ENCODE data around the gene PLXNC1.
A peak's percentile ranks its signal among the peaks of the same experiment; 100 is the strongest.

PLXNC1 gene

GRCh38 chr12:94327809-94328208 lies 179.4 kb downstream of the PLXNC1 start:
- no peaks in the 10 kb centered on the region for H4K20me1 ChIP-seq (ENCODE audit: insufficient read depth, low read length)
- peaks cover 59% of the 10 kb centered on the region for H3K36me3 ChIP-seq (ENCODE audit: insufficient read depth, low read length)
- no peak overlapping the region for H3K4me3 ChIP-seq (ENCODE audit: low read depth, low read length, poor library complexity, severe bottlenecking)
- H3K4me2 ChIP-seq (ENCODE audit: low read length) = no peak overlapping the region
- H3K4me1 ChIP-seq (ENCODE audit: insufficient read depth, low read length, severe bottlenecking) = no peaks in the 10 kb centered on the region
- H3K79me2 ChIP-seq (ENCODE audit: insufficient read depth, low read length) = no peaks in the 10 kb centered on the region
- TF ChIP-seq CTCF (IDR thresholded peaks at IDR 0.05; ENCODE audit: low read length) = no peak
- no peak for TF ChIP-seq EZH2 (IDR thresholded peaks at IDR 0.05; ENCODE audit: borderline replicate concordance, low read length)
- no peaks in the 10 kb centered on the region for H3K9me2 ChIP-seq (ENCODE audit: low read depth, low read length)
- no peak overlapping the region for H3K27ac ChIP-seq (ENCODE audit: low read depth, low read length, poor library complexity, severe bottlenecking)
- H3K9ac ChIP-seq (ENCODE audit: low read length) = no peak overlapping the region
- no peaks in the 10 kb centered on the region for H3F3A ChIP-seq (ENCODE audit: insufficient read depth, low read length)
- H2AFZ ChIP-seq (ENCODE audit: low read length) = no peak overlapping the region
- H3K9me3 ChIP-seq (ENCODE audit: low read length) = no peaks in the 10 kb centered on the region
- no peaks in the 10 kb centered on the region for H3K27me3 ChIP-seq (ENCODE audit: insufficient read depth, low read length)

GRCh38 chr12:94329366-94329765 lies 181.0 kb downstream of the PLXNC1 start:
- Histone ChIP-seq H3K9me3 (ENCODE audit: low read length) (no peaks in the 10 kb centered on the region), H3K36me3 (ENCODE audit: insufficient read depth, low read length) (peaks cover 48% of the 10 kb centered on the region), H3K27me3 (ENCODE audit: insufficient read depth, low read length) (no peaks in the 10 kb centered on the region), H4K20me1 (ENCODE audit: insufficient read depth, low read length) (no peaks in the 10 kb centered on the region), H3K4me3 (ENCODE audit: low read depth, low read length, poor library complexity, severe bottlenecking) (no peak overlapping the region), H3K79me2 (ENCODE audit: insufficient read depth, low read length) (no peaks in the 10 kb centered on the region), H3K9me2 (ENCODE audit: low read depth, low read length) (no peaks in the 10 kb centered on the region), H3K27ac (ENCODE audit: low read depth, low read length, poor library complexity, severe bottlenecking) (no peak overlapping the region), H3F3A (ENCODE audit: insufficient read depth, low read length) (no peaks in the 10 kb centered on the region), H3K4me1 (ENCODE audit: insufficient read depth, low read length, severe bottlenecking) (no peaks in the 10 kb centered on the region), H3K4me2 (ENCODE audit: low read length) (no peak overlapping the region), H2AFZ (ENCODE audit: low read length) (no peak overlapping the region), H3K9ac (ENCODE audit: low read length) (no peak overlapping the region)
- TF ChIP-seq CTCF (IDR thresholded peaks at IDR 0.05; ENCODE audit: low read length) (peak; percentile 29; the same call in 1 of the 2 replicates), EZH2 (IDR thresholded peaks at IDR 0.05; ENCODE audit: borderline replicate concordance, low read length) (no peak)

- H3K9me2 ChIP-seq (ENCODE audit: low read depth, low read length) = no peaks in the 10 kb centered on the region
- no peaks in the 10 kb centered on the region for H3K9me3 ChIP-seq (ENCODE audit: low read length)
- H3F3A ChIP-seq (ENCODE audit: insufficient read depth, low read length) = no peaks in the 10 kb centered on the region
- no peaks in the 10 kb centered on the region for H3K4me1 ChIP-seq (ENCODE audit: insufficient read depth, low read length, severe bottlenecking)
- no peaks in the 10 kb centered on the region for H4K20me1 ChIP-seq (ENCODE audit: insufficient read depth, low read length)
- no peaks in the 10 kb centered on the region for H3K79me2 ChIP-seq (ENCODE audit: insufficient read depth, low read length)
- TF ChIP-seq CTCF (IDR thresholded peaks at IDR 0.05; ENCODE audit: low read length) (no peak), EZH2 (IDR thresholded peaks at IDR 0.05; ENCODE audit: borderline replicate concordance, low read length) (no peak)
- no peak overlapping the region for H3K4me3 ChIP-seq (ENCODE audit: low read depth, low read length, poor library complexity, severe bottlenecking)
- H3K36me3 ChIP-seq (ENCODE audit: insufficient read depth, low read length) = peaks cover 17% of the 10 kb centered on the region
- no peak overlapping the region for H3K9ac ChIP-seq (ENCODE audit: low read length)
- no peak overlapping the region for H3K4me2 ChIP-seq (ENCODE audit: low read length)
- no peak overlapping the region for H2AFZ ChIP-seq (ENCODE audit: low read length)
- H3K27ac ChIP-seq (ENCODE audit: low read depth, low read length, poor library complexity, severe bottlenecking) = no peak overlapping the region
- no peaks in the 10 kb centered on the region for H3K27me3 ChIP-seq (ENCODE audit: insufficient read depth, low read length)
These were observed 185.0 kb downstream of the PLXNC1 start for GRCh38 chr12:94333396-94333795.

Data from OCI-LY1 (cell line).